RWPE1 (cell line): ENCODE data around the gene ENOX1.

Source experiments
- CTCF ChIA-PET: fragments of 350-600 bp; sonication (Branson Sonifier 250); formaldehyde crosslinking; extraction: SDS; loops from one replicate; lab custom pipeline; 2021; lab: Yijun Ruan, JAX
- POLR2A ChIA-PET: fragments of 400-600 bp; formaldehyde crosslinking; extraction: SDS; loops from one replicate; lab custom pipeline; 2020; ENCODE audit warnings: antibody characterized with exemption; ENCODE audit not compliant: low non-redundant PET; lab: Yijun Ruan, JAX
- DNase-seq: peaks from one replicate; pipeline ENCODE4 v3.0.0; 2012; ENCODE audit warnings: low spot score
- H3K27ac ChIP-seq: fragments of 450-650 bp; 2 replicates; pipeline ENCODE4 v1.5.1; 2017
- TF ChIP-seq, protein P1 (sequence below): fragments of 450-650 bp; conservative IDR thresholded peaks from 2 replicates; pipeline ENCODE4 v1.5.1; 2017; ENCODE audit warnings: low read depth, mild to moderate bottlenecking

The ENOX1 gene

GRCh38 chr13:43472980-43473379 lies 313.8 kb downstream of the ENOX1 start:
- DNase-seq, result no peak
- no peak overlapping the region for H3K27ac ChIP-seq
- ChIA-PET POLR2A (no interaction called here), CTCF (interaction anchor here (0.8 kb wide), 1 partner anchor 1316 kb away, joined by 3 read pairs; no protein-coding TSS in a partner anchor)
- TF ChIP-seq, protein P1, sequence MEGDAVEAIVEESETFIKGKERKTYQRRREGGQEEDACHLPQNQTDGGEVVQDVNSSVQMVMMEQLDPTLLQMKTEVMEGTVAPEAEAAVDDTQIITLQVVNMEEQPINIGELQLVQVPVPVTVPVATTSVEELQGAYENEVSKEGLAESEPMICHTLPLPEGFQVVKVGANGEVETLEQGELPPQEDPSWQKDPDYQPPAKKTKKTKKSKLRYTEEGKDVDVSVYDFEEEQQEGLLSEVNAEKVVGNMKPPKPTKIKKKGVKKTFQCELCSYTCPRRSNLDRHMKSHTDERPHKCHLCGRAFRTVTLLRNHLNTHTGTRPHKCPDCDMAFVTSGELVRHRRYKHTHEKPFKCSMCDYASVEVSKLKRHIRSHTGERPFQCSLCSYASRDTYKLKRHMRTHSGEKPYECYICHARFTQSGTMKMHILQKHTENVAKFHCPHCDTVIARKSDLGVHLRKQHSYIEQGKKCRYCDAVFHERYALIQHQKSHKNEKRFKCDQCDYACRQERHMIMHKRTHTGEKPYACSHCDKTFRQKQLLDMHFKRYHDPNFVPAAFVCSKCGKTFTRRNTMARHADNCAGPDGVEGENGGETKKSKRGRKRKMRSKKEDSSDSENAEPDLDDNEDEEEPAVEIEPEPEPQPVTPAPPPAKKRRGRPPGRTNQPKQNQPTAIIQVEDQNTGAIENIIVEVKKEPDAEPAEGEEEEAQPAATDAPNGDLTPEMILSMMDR, result no peak

- POLR2A ChIA-PET, result no interaction called here
- CTCF ChIA-PET, result interaction anchor here (0.8 kb wide), 1 partner anchor 1315 kb away, joined by 3 read pairs; no protein-coding TSS in a partner anchor
- no peak for DNase-seq
- TF ChIP-seq, protein P1, result no peak
- H3K27ac ChIP-seq, result no peak overlapping the region
Measured at GRCh38 chr13:43472339-43472738, 314.4 kb downstream of the ENOX1 start.

DNA sequence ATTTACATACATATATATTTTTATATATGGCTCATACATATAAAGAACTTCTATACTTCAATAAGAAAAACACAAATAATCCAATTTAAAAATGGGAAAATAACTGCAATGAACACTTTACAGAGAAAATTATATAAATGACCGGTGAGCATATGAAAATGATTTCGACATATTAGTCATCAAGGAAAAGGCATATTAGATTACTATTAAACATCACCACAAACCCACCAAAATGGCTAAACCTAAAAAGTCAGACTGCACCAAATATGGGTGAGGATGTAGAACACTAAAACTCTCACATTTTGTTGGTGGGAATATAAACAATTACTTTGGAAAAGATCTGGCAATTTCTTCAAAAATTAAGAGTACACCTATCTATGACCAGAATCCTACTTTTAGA lies 316.2 kb downstream of the ENOX1 start:
- H3K27ac ChIP-seq, result no peak overlapping the region
- DNase-seq, result no peak
- TF ChIP-seq, protein P1, result no peak
- ChIA-PET CTCF (no interaction called here), POLR2A (no interaction called here)

- H3K27ac ChIP-seq, result no peak overlapping the region
- CTCF ChIA-PET, result interaction anchor here (0.6 kb wide), 1 partner anchor 312 kb away, joined by 4 read pairs; no protein-coding TSS in a partner anchor
- POLR2A ChIA-PET, result no interaction called here
- TF ChIP-seq, protein P1, result no peak
- DNase-seq, result no peak
Measured at GRCh38 chr13:43469791-43470190, 317.0 kb downstream of the ENOX1 start.

DNA sequence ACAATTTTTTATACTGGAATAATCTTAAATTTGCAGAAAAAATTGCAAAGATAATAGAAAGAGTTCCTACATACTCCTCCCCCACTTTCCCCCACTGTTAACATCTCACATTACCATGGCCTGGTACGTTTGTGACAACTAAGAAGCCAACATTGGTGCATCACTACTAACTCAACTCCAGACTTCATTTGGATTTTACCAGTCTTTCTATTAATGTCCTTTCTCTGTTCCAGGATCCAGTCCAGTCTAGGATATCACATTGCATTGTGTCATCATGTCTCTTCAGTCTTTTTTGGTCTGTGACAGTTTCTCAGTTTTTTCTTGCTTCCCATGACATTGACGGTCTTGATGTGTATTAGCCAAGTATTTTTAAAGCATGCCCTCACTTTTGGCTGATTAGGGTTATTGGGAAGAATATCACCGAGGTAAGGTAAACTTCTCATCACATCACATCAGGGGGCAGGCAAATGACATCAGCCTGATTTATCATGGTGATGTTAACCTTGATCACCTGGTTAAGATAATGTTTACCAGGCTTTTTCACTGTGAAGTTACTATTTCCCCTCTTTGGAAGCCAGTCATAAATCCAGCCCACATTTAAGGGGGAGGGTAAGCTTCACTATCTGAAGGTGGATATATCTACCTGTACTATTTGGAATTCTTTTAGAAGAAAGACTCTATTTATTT lies 322.1 kb downstream of the ENOX1 start:
- CTCF ChIA-PET, result no interaction called here
- no peak overlapping the region for H3K27ac ChIP-seq
- no peak for DNase-seq
- POLR2A ChIA-PET, result no interaction called here
- TF ChIP-seq, protein P1, result no peak

DNA sequence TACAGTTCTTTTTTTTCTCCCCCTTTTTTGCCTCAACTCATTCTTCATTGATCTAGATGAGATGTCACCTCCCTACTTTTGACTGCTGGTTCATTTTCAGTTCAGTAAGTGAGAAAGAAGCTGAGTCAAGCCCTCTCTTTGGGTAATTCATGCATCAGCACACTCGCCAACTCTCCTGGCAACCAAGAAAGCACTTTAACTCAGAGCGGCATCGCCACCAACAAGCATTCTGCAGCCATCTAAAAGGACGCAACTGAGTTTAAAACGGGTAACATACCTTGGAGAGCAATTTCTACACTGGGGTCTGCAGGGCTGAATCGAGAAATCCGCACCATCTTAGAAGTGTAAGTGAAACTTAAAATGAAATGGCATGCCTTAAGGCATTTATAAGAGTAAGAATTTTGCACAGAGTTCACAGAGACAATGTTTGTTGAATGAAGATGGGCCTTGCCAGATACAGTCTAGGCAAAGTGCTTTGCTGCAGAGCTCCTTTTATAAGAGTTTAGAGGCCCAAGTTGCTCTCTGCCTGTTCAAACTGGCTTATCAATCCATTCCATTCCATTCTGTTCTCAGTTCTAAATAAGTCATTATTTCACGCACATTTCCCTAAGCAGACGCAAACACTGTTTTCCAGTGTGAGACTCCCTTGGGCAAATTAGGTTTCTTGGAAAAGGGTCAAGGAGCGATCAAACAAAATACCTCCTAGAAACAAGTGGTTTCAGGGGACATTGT lies 338.0 kb downstream of the ENOX1 start:
- TF ChIP-seq, protein P1, result no peak
- DNase-seq, result no peak
- POLR2A ChIA-PET, result no interaction called here
- CTCF ChIA-PET, result interaction anchor here (0.8 kb wide), 1 partner anchor 15 kb away, joined by 3 read pairs; no protein-coding TSS in a partner anchor
- no peak overlapping the region for H3K27ac ChIP-seq
